ENCODE measurements around the gene SYNDIG1.

DNA sequence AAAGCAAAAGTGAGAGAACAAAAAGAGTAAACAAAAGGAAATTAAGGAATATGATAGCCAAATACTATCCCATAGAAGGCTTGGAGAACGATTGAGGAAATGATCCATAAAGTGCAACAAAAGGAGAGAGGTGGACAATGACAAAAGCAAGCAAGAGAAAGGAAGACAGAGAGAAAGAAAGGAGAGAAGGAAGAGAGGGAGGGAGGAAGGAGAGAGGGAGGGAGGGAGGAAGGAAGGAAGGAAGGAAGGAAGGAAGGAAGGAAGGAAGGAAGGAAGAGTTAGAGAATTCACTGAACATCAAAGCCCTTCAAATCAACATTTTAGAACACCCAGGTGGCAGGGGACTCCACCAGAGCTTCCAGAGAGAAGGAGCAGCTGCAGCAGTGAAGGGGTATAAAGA lies 185.0 kb downstream of the SYNDIG1 start:
- no peak for TF ChIP-seq CTCF (IDR thresholded peaks at IDR 0.05)
- no peak for TF ChIP-seq POLR2A (IDR thresholded peaks at IDR 0.05)

Data from body of pancreas (tissue), 4 donors.